Gastroesophageal sphincter (tissue), 4 donors: ENCODE results near the gene BRPF3. TPM values are rescaled to one million over a fixed set of nuclear protein-coding genes. Genes with fewer than 3 reads are reported as not detected.
"Not testable (repeated sequence)": the region's sequence is repeated elsewhere in the genome, so short reads cannot be mapped to it uniquely, and the experiment has no call there.

Experiments used
- ATAC-seq: fragments of 150-250 bp; one replicate; pipeline ENCODE4 v1.9.1; 2016; ENCODE audit warnings: mild to moderate bottlenecking, moderate library complexity
- H3K27ac ChIP-seq, 4 donors: fragments of 200-600 bp; sonication (generic) in 3 of 4; 1 replicate in 3 of 4; 2 replicates in 1 of 4; pipeline ENCODE4 v1.5.1; 2016 to 2019
- H3K27me3 ChIP-seq: fragments of 200-600 bp; sonication (generic); one replicate; pipeline ENCODE4 v1.5.1; 2019
- H3K36me3 ChIP-seq, 2 donors: fragments of 200-600 bp; sonication (generic); one replicate each; pipeline ENCODE4 v1.5.1; 2019; ENCODE audit warnings: control low read depth in 1 of 2
- H3K4me1 ChIP-seq, 3 donors: fragments of 200-600 bp; sonication (generic); 1 replicate in 2 of 3; 2 replicates in 1 of 3; pipeline ENCODE4 v1.5.1; 2016 to 2019; ENCODE audit warnings: control low read depth in 2 of 3
- H3K4me3 ChIP-seq, 2 donors: fragments of 200-600 bp; sonication (generic); one replicate each; pipeline ENCODE4 v1.5.1; 2019; ENCODE audit warnings: mild to moderate bottlenecking in 1 of 2, moderate library complexity in 1 of 2
- H3K9me3 ChIP-seq, 3 donors: fragments of 200-600 bp; sonication (generic); one replicate each; pipeline ENCODE4 v1.5.1; 2017 to 2019; ENCODE audit warnings: control low read depth in 2 of 3
- CTCF ChIP-seq, 4 experiments: fragments of 200-600 bp in 2 of 4; fragments of 450-650 bp in 2 of 4; sonication (generic) in 1 of 4; IDR thresholded peaks; one replicate each; pipeline ENCODE4 v1.5.1; 2017 to 2019; ENCODE audit warnings: antibody characterized with exemption in 4 of 4, mild to moderate bottlenecking in 2 of 4, moderate library complexity in 2 of 4
- EP300 ChIP-seq: sonication (generic); formaldehyde crosslinking; IDR thresholded peaks from one replicate; pipeline ENCODE4 v1.6.1; 2017; ENCODE audit warnings: antibody characterized with exemption, mild to moderate bottlenecking
- POLR2A ChIP-seq, 2 donors: fragments of 450-650 bp; IDR thresholded peaks; one replicate each; pipeline ENCODE4 v1.6.1; 2017; ENCODE audit warnings: antibody characterized with exemption in 2 of 2, mild to moderate bottlenecking in 2 of 2, moderate library complexity in 1 of 2
- POLR2AphosphoS5 ChIP-seq: sonication (generic); formaldehyde crosslinking; IDR thresholded peaks from one replicate; pipeline ENCODE4 v1.6.1; 2017; ENCODE audit warnings: antibody characterized with exemption
- WGBS, 2 donors: methylation state at CpG; one replicate each; pipeline ENCODE4 v1.1.5; 2018; ENCODE audit warnings: low coverage in 1 of 2; 5-methylcytosine and 5-hydroxymethylcytosine counted together
- total RNA-seq, 4 donors: library from RNA; depleted of rRNA; stranded (reverse); fragments of >200 nt; gene quantifications; one replicate each; pipeline ENCODE4 v1.1.0, GENCODE V29; 2016

Gene BRPF3
- total RNA-seq, 4 donors from 2014 or later = 19.0 to 36.7 (median 20.4) TPM

- ATAC-seq = no peak
- H3K36me3 ChIP-seq = peaks cover 0 to 100% of the 10 kb centered on the region in 2 donors
- WGBS, 2 donors = 81% methylated on average over 3 of the region's 18 CpGs; no CpG with 5 or more reads in 1 of the 2 donors
These were observed 14.5 kb downstream of the BRPF3 start for GRCh38 chr6:36210886-36211595.

GRCh38 chr6:36216559-36216958, 20.0 kb downstream of the BRPF3 start:
- TF ChIP-seq POLR2AphosphoS5 (no peak), CTCF (IDR thresholded peaks at IDR 0.05) (no peak), EP300 (no peak), POLR2A (IDR thresholded peaks at IDR 0.05) (no peak)
- ATAC-seq = no peak

More at GRCh38 chr6:36210886-36211595, 14.5 kb downstream of the BRPF3 start:
- Histone ChIP-seq H3K27me3 (no peaks in the 10 kb centered on the region), H3K4me1 (no peaks in the 10 kb centered on the region), H3K9me3 (no peaks in the 10 kb centered on the region), H3K27ac (no peak overlapping the region), H3K4me3 (no peak overlapping the region)
- TF ChIP-seq CTCF (IDR thresholded peaks at IDR 0.05) (no peak), POLR2A (IDR thresholded peaks at IDR 0.05) (no peak), EP300 (no peak), POLR2AphosphoS5 (no peak)

GRCh38 chr6:36217188-36217587, 20.6 kb downstream of the BRPF3 start:
- no peak overlapping the region for H3K27ac ChIP-seq
- H3K9me3 ChIP-seq = no peaks in the 10 kb centered on the region
- peaks cover 4 to 94% of the 10 kb centered on the region in 2 donors for H3K36me3 ChIP-seq
- H3K4me3 ChIP-seq = no peak overlapping the region
- WGBS, 2 donors = 91 to 100% methylated on average over 1 of the region's 3 CpGs
- ATAC-seq = no peak
- no peaks in the 10 kb centered on the region for H3K4me1 ChIP-seq
- no peaks in the 10 kb centered on the region for H3K27me3 ChIP-seq
- TF ChIP-seq CTCF (IDR thresholded peaks at IDR 0.05) = no peak
- TF ChIP-seq POLR2A (IDR thresholded peaks at IDR 0.05) = no peak
- no peak for TF ChIP-seq POLR2AphosphoS5
- TF ChIP-seq EP300 = no peak

More at GRCh38 chr6:36216559-36216958, 20.0 kb downstream of the BRPF3 start:
- no peak overlapping the region for H3K4me3 ChIP-seq
- H3K9me3 ChIP-seq = no peaks in the 10 kb centered on the region
- 11 to 60% methylated on average over 1 to 2 of the region's 2 CpGs for WGBS, 2 donors
- no peaks in the 10 kb centered on the region for H3K27me3 ChIP-seq
- no peaks in the 10 kb centered on the region for H3K4me1 ChIP-seq
- no peak overlapping the region for H3K27ac ChIP-seq
- H3K36me3 ChIP-seq = peaks cover 4 to 95% of the 10 kb centered on the region in 2 donors

GRCh38 chr6:36217946-36218345, 21.4 kb downstream of the BRPF3 start:
- Histone ChIP-seq H3K4me3 (no peak overlapping the region), H3K36me3 (peaks cover 4 to 94% of the 10 kb centered on the region in 2 donors), H3K9me3 (no peaks in the 10 kb centered on the region), H3K27ac (no peak overlapping the region), H3K4me1 (no peaks in the 10 kb centered on the region), H3K27me3 (no peaks in the 10 kb centered on the region)
- ATAC-seq = no peak
- WGBS, 2 donors = 100% methylated on average over 1 of the region's 1 CpG; no CpG with 5 or more reads in 1 of the 2 donors
- TF ChIP-seq CTCF (IDR thresholded peaks at IDR 0.05) = no peak
- no peak for TF ChIP-seq POLR2A (IDR thresholded peaks at IDR 0.05)
- no peak for TF ChIP-seq POLR2AphosphoS5
- TF ChIP-seq EP300 = no peak

GRCh38 chr6:36218516-36218915, 22.0 kb downstream of the BRPF3 start:
- H3K9me3 ChIP-seq, ATAC-seq, H3K27me3 ChIP-seq, H3K4me1 ChIP-seq, H3K4me3 ChIP-seq, H3K27ac ChIP-seq: not testable (repeated sequence)
- H3K36me3 ChIP-seq = peaks cover 4 to 93% of the 10 kb centered on the region in 2 donors
- 93% methylated on average over 3 of the region's 9 CpGs; no CpG with 5 or more reads in 1 of the 2 donors for WGBS, 2 donors
